Stimulated activated naive CD4-positive, alpha-beta T cell (primary cell): ENCODE data around the gene EFNB1.

ENCODE experiments used
- DNase-seq, 6 experiments: peaks; one replicate each; lab custom pipeline; 2025; lab: John Stamatoyannopoulos, UW

Gene EFNB1

GRCh38 chrX:68844581-68844980, 15.8 kb downstream of the EFNB1 start:
- DNase-seq, result no peak

GRCh38 chrX:68846536-68846935, 17.7 kb downstream of the EFNB1 start:
- DNase-seq, result no peak

- DNase-seq, result no peak
These were observed 18.4 kb downstream of the EFNB1 start for GRCh38 chrX:68847172-68847571.

GRCh38 chrX:68848189-68848940, 19.5 kb downstream of the EFNB1 start:
- no peak for DNase-seq

- DNase-seq, result no peak
These were observed 22.3 kb downstream of the EFNB1 start for GRCh38 chrX:68851082-68851481.

- DNase-seq, result no peak
These were observed 23.2 kb downstream of the EFNB1 start for GRCh38 chrX:68852046-68852445.

GRCh38 chrX:68853665-68854251, 24.9 kb downstream of the EFNB1 start:
- no peak for DNase-seq

GRCh38 chrX:68865300-68865699, 36.5 kb downstream of the EFNB1 start:
- no peak for DNase-seq

- no peak for DNase-seq
These were observed 37.1 kb downstream of the EFNB1 start for GRCh38 chrX:68865926-68866325.

- DNase-seq, result no peak
These were observed 38.8 kb downstream of the EFNB1 start for GRCh38 chrX:68867458-68868112.

GRCh38 chrX:68868316-68868715, 39.5 kb downstream of the EFNB1 start:
- no peak for DNase-seq

GRCh38 chrX:68868902-68869800, 40.3 kb downstream of the EFNB1 start:
- no peak for DNase-seq

GRCh38 chrX:68870357-68870756, 41.5 kb downstream of the EFNB1 start:
- DNase-seq, result no peak

GRCh38 chrX:68872171-68872570, 43.4 kb downstream of the EFNB1 start:
- no peak for DNase-seq

GRCh38 chrX:68874076-68874475, 45.3 kb downstream of the EFNB1 start:
- DNase-seq, result no peak

- no peak for DNase-seq
These were observed 47.9 kb downstream of the EFNB1 start for GRCh38 chrX:68876731-68877130.

- DNase-seq, result no peak
These were observed 48.8 kb downstream of the EFNB1 start for GRCh38 chrX:68877606-68878005.

- no peak for DNase-seq
These were observed 50.3 kb downstream of the EFNB1 start for GRCh38 chrX:68878977-68879645.

GRCh38 chrX:68880846-68881552, 52.2 kb downstream of the EFNB1 start:
- DNase-seq, result no peak

- no peak for DNase-seq
These were observed 53.1 kb downstream of the EFNB1 start for GRCh38 chrX:68881911-68882310.

GRCh38 chrX:68883800-68884199, 55.0 kb downstream of the EFNB1 start:
- DNase-seq, result no peak
